Type B pancreatic cell (in vitro differentiated cells): ENCODE results near the gene HIP1R. TPM values are rescaled to one million over a fixed set of nuclear protein-coding genes. Genes with fewer than 3 reads are reported as not detected.

Source experiments
- DNase-seq: peaks from one replicate; pipeline ENCODE4 v3.0.0; 2021; ENCODE audit warnings: mixed read lengths; ENCODE audit not compliant: unreplicated experiment; ENCODE audit errors: extremely low spot score
- H3K27ac Mint-ChIP-seq: 2 replicates; pipeline ENCODE4 v1.8.0; 2021; ENCODE audit warnings: mild to moderate bottlenecking, mixed read lengths
- H3K27me3 Mint-ChIP-seq: 2 replicates; pipeline ENCODE4 v1.8.0; 2021; ENCODE audit warnings: mixed read lengths
- H3K36me3 Mint-ChIP-seq: 2 replicates; pipeline ENCODE4 v1.8.0; 2021; ENCODE audit warnings: mixed read lengths
- H3K4me1 Mint-ChIP-seq: one replicate; pipeline ENCODE4 v1.8.0; 2021; ENCODE audit warnings: mixed read lengths; ENCODE audit not compliant: unreplicated experiment
- H3K4me3 Mint-ChIP-seq: 2 replicates; pipeline ENCODE4 v1.8.0; 2021; ENCODE audit warnings: mild to moderate bottlenecking, mixed read lengths
- H3K9me3 Mint-ChIP-seq: 2 replicates; pipeline ENCODE4 v1.8.0; 2021; ENCODE audit warnings: mixed read lengths
- CTCF ChIP-seq: fragments of 200-600 bp; sonication (generic); conservative IDR thresholded peaks from 2 replicates; pipeline ENCODE4 v1.5.0; 2021; ENCODE audit warnings: antibody characterized with exemption, mild to moderate bottlenecking
- total RNA-seq: library from RNA; stranded (reverse); gene quantifications from 2 replicates; pipeline ENCODE4 v1.2.1, GENCODE V29; 2021; ENCODE audit warnings: low replicate concordance

Gene HIP1R
- total RNA-seq, 1 donor from 2014 or later = 45.5 TPM

- no peaks in the 10 kb centered on the region for H3K27me3 Mint-ChIP-seq
- no peak for DNase-seq
- peaks cover 23% of the 10 kb centered on the region for H3K36me3 Mint-ChIP-seq
- peaks cover 30% of the 10 kb centered on the region for H3K4me1 Mint-ChIP-seq
- TF ChIP-seq CTCF = no peak
- H3K4me3 Mint-ChIP-seq = no peak overlapping the region
- H3K9me3 Mint-ChIP-seq = no peaks in the 10 kb centered on the region
- peak overlapping the region; percentile 36 for H3K27ac Mint-ChIP-seq
Observed at GRCh38 chr12:122868471-122869177, 33.4 kb downstream of the HIP1R start.

GRCh38 chr12:122869207-122869973 is 34.1 kb downstream of the HIP1R start:
- peaks cover 38% of the 10 kb centered on the region for H3K4me1 Mint-ChIP-seq
- TF ChIP-seq CTCF = no peak
- no peaks in the 10 kb centered on the region for H3K27me3 Mint-ChIP-seq
- peak overlapping the region; percentile 36 for H3K27ac Mint-ChIP-seq
- no peaks in the 10 kb centered on the region for H3K9me3 Mint-ChIP-seq
- H3K4me3 Mint-ChIP-seq = no peak overlapping the region
- peaks cover 21% of the 10 kb centered on the region for H3K36me3 Mint-ChIP-seq
- DNase-seq = no peak

- Mint-ChIP-seq H3K27me3 (no peaks in the 10 kb centered on the region), H3K4me1 (peaks cover 41% of the 10 kb centered on the region), H3K36me3 (peaks cover 19% of the 10 kb centered on the region), H3K27ac (no peak overlapping the region), H3K9me3 (no peaks in the 10 kb centered on the region), H3K4me3 (no peak overlapping the region)
- TF ChIP-seq CTCF = no peak
- DNase-seq = no peak
Observed at GRCh38 chr12:122870163-122870842, 35.0 kb downstream of the HIP1R start.

GRCh38 chr12:122870867-122871664 is 35.8 kb downstream of the HIP1R start:
- Mint-ChIP-seq H3K27ac (peak overlapping the region; percentile 95), H3K36me3 (peaks cover 19% of the 10 kb centered on the region), H3K4me3 (no peak overlapping the region), H3K27me3 (no peaks in the 10 kb centered on the region), H3K4me1 (peaks cover 48% of the 10 kb centered on the region), H3K9me3 (no peaks in the 10 kb centered on the region)
- DNase-seq = no peak
- TF ChIP-seq CTCF = no peak
